Ascending aorta (tissue), 2 donors: ENCODE data around the gene ATP11C. TPM values are rescaled to one million over a fixed set of nuclear protein-coding genes. Genes with fewer than 3 reads are reported as not detected.

Experiments used
- DNase-seq, 2 donors: peaks; one replicate each; pipeline ENCODE4 v3.0.0-alpha.2; 2019; ENCODE audit warnings: low spot score in 2 of 2
- H3K27ac ChIP-seq, 2 donors: fragments of 200-600 bp; sonication (generic); one replicate each; pipeline ENCODE4 v1.5.1; 2016 to 2017; ENCODE audit warnings: mild to moderate bottlenecking in 1 of 2
- H3K27me3 ChIP-seq: fragments of 200-600 bp; sonication (generic); one replicate; pipeline ENCODE4 v1.5.1; 2017
- H3K36me3 ChIP-seq, 2 donors: fragments of 200-600 bp; sonication (generic); one replicate each; pipeline ENCODE4 v1.5.1; 2016
- H3K4me1 ChIP-seq, 2 donors: fragments of 200-600 bp; sonication (generic); one replicate each; pipeline ENCODE4 v1.5.1; 2016 to 2017; ENCODE audit warnings: mild to moderate bottlenecking in 1 of 2
- H3K4me3 ChIP-seq, 2 donors: fragments of 200-600 bp; sonication (generic); one replicate each; pipeline ENCODE4 v1.5.1; 2016 to 2017; ENCODE audit warnings: mild to moderate bottlenecking in 1 of 2
- H3K9me3 ChIP-seq, 2 donors: fragments of 200-600 bp; sonication (generic); one replicate each; pipeline ENCODE4 v1.5.1; 2016
- intact Hi-C: fragments of 100-400 bp; cut with DNase I; formaldehyde crosslinking; loops from one replicate; pipeline ENCODE4 v1.15.1; 2023
- total RNA-seq: library from RNA; depleted of rRNA; stranded (reverse); fragments of >200 nt; gene quantifications from one replicate; pipeline ENCODE4 v1.1.0, GENCODE V29; 2016
- TF ChIP-seq, protein P1 (sequence below), 3 experiments: fragments of 200-600 bp in 2 of 3; fragments of 450-650 bp in 1 of 3; sonication (generic) in 2 of 3; IDR thresholded peaks; one replicate each; pipeline ENCODE4 v1.5.1; 2016 to 2019; ENCODE audit warnings: antibody characterized with exemption in 3 of 3, mild to moderate bottlenecking in 1 of 3, moderate library complexity in 1 of 3

Gene ATP11C
- total RNA-seq, 1 donor from 2014 or later: 16.4 TPM

GRCh38 chrX:139783030-139783429 is 149.8 kb downstream of the ATP11C start:
- no peaks in the 10 kb centered on the region for H3K27me3 ChIP-seq
- H3K36me3 ChIP-seq: peaks cover 0 to 8% of the 10 kb centered on the region in 2 donors
- DNase-seq: no peak
- no peaks in the 10 kb centered on the region for H3K4me1 ChIP-seq
- no peak overlapping the region for H3K27ac ChIP-seq
- H3K9me3 ChIP-seq: no peaks in the 10 kb centered on the region
- intact Hi-C loops: no loop called here
- H3K4me3 ChIP-seq: no peak overlapping the region
- TF ChIP-seq, protein P1, sequence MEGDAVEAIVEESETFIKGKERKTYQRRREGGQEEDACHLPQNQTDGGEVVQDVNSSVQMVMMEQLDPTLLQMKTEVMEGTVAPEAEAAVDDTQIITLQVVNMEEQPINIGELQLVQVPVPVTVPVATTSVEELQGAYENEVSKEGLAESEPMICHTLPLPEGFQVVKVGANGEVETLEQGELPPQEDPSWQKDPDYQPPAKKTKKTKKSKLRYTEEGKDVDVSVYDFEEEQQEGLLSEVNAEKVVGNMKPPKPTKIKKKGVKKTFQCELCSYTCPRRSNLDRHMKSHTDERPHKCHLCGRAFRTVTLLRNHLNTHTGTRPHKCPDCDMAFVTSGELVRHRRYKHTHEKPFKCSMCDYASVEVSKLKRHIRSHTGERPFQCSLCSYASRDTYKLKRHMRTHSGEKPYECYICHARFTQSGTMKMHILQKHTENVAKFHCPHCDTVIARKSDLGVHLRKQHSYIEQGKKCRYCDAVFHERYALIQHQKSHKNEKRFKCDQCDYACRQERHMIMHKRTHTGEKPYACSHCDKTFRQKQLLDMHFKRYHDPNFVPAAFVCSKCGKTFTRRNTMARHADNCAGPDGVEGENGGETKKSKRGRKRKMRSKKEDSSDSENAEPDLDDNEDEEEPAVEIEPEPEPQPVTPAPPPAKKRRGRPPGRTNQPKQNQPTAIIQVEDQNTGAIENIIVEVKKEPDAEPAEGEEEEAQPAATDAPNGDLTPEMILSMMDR (IDR thresholded peaks at IDR 0.05): no peak

DNA sequence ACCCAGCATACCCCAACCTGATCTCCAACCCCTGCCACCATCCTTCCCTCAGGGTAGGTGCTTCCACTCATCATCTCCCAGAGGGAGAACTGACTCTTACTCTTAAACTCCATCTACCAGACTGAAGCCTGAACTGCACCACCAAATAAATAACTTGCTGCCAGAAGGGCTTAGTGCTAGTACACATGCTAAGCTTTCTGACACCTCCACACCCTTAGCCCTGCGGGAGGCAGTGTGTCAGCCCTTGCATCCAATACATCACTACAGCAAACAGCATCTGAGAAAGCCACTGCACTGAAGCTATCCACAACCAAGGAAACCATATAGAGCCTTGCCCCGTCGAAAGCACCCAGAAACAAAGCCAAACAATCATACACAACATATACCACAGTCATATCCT is 156.3 kb downstream of the ATP11C start:
- intact Hi-C loops: no loop called here
- no peaks in the 10 kb centered on the region for H3K4me1 ChIP-seq

DNA sequence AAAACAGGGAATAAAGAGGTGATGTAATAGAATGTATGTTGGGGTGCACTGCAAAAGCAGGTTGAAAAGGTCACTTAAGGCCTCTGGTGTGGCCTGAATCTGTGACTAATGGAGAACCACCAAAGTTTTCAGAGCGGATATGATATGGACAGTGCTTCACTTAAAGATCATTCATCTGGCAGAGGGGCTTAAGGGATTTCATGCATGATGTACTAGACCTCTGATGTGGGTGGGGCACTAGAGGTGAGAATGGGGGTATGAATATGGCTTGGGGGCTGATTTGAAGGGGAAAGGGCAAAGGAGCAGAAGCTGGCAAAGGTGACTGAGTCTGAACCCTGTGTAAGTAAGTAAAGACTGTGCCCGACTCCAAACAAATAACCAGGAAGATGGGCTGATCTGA is 162.5 kb downstream of the ATP11C start:
- Histone ChIP-seq H3K4me1 (no peaks in the 10 kb centered on the region), H3K27me3 (no peaks in the 10 kb centered on the region), H3K36me3 (peaks cover 0 to 6% of the 10 kb centered on the region in 2 donors), H3K9me3 (no peaks in the 10 kb centered on the region), H3K4me3 (no peak overlapping the region), H3K27ac (no peak overlapping the region)
- DNase-seq: no peak
- intact Hi-C loops: no loop called here
- TF ChIP-seq, protein P1 (IDR thresholded peaks at IDR 0.05): no peak

More for the DNA sequence above, 156.3 kb downstream of the ATP11C start:
- TF ChIP-seq, protein P1 (IDR thresholded peaks at IDR 0.05): no peak
- no peak for DNase-seq
- H3K4me3 ChIP-seq: no peak overlapping the region
- no peak overlapping the region for H3K27ac ChIP-seq
- H3K27me3 ChIP-seq: no peaks in the 10 kb centered on the region
- H3K9me3 ChIP-seq: no peaks in the 10 kb centered on the region
- peaks cover 0 to 3% of the 10 kb centered on the region in 2 donors for H3K36me3 ChIP-seq

GRCh38 chrX:139766545-139766983 is 166.3 kb downstream of the ATP11C start:
- Histone ChIP-seq H3K4me1 (no peaks in the 10 kb centered on the region), H3K9me3 (no peaks in the 10 kb centered on the region), H3K27me3 (no peaks in the 10 kb centered on the region), H3K4me3 (no peak overlapping the region), H3K27ac (no peak overlapping the region), H3K36me3 (peaks cover 0 to 4% of the 10 kb centered on the region in 2 donors)
- TF ChIP-seq, protein P1 (IDR thresholded peaks at IDR 0.05): no peak
- intact Hi-C loops: no loop called here
- no peak for DNase-seq

- DNase-seq: peak in 1 of 2 donors; percentile 68
- TF ChIP-seq, protein P1 (IDR thresholded peaks at IDR 0.05): no peak
These were observed 170.3 kb downstream of the ATP11C start for GRCh38 chrX:139762400-139763183.

More at GRCh38 chrX:139762400-139763183, 170.3 kb downstream of the ATP11C start:
- Histone ChIP-seq H3K27me3 (no peaks in the 10 kb centered on the region), H3K4me3 (no peak overlapping the region), H3K4me1 (no peaks in the 10 kb centered on the region), H3K36me3 (no peaks in the 10 kb centered on the region), H3K9me3 (no peaks in the 10 kb centered on the region), H3K27ac (no peak overlapping the region)
- intact Hi-C loops: loop anchor here (5.0 kb wide), 1 partner anchor 170 kb away; the partner anchor contains the start of gene ATP11C
